Mesothelial cell of epicardium (in vitro differentiated cells): ENCODE data around the gene ATRIP. TPM values are rescaled to one million over a fixed set of nuclear protein-coding genes. Genes with fewer than 3 reads are reported as not detected.
A peak's percentile ranks its signal among the peaks of the same experiment; 100 is the strongest.

Experiments used
- DNase-seq, 2 experiments: peaks; one replicate each; pipeline ENCODE4 v3.0.0; 2021; ENCODE audit warnings: low spot score in 2 of 2; ENCODE audit not compliant: unreplicated experiment in 2 of 2
- H3K27ac Mint-ChIP-seq: 2 replicates; pipeline ENCODE4 v1.8.0; 2021; ENCODE audit warnings: mixed read lengths
- H3K27me3 Mint-ChIP-seq: 2 replicates; pipeline ENCODE4 v1.8.0; 2021; ENCODE audit warnings: low read depth, mixed read lengths
- H3K36me3 Mint-ChIP-seq: 2 replicates; pipeline ENCODE4 v1.8.0; 2021; ENCODE audit warnings: mixed read lengths
- H3K4me1 Mint-ChIP-seq: 2 replicates; pipeline ENCODE4 v1.8.0; 2021; ENCODE audit warnings: mixed read lengths
- H3K4me3 Mint-ChIP-seq: 2 replicates; pipeline ENCODE4 v1.8.0; 2021; ENCODE audit warnings: mild to moderate bottlenecking, moderate library complexity, mixed read lengths
- H3K9me3 Mint-ChIP-seq: 2 replicates; pipeline ENCODE4 v1.8.0; 2021; ENCODE audit warnings: mixed read lengths
- total RNA-seq: library from RNA; stranded (reverse); gene quantifications from 3 replicates; pipeline ENCODE4 v1.2.1, GENCODE V29; 2021
- TF ChIP-seq, protein P1 (sequence below): fragments of 200-600 bp; sonication (generic); IDR thresholded peaks from one replicate; pipeline ENCODE4 v1.5.0; 2021; ENCODE audit warnings: antibody characterized with exemption; ENCODE audit not compliant: unreplicated experiment

The ATRIP gene
- total RNA-seq, 1 donor from 2014 or later = 12.0 TPM

DNA sequence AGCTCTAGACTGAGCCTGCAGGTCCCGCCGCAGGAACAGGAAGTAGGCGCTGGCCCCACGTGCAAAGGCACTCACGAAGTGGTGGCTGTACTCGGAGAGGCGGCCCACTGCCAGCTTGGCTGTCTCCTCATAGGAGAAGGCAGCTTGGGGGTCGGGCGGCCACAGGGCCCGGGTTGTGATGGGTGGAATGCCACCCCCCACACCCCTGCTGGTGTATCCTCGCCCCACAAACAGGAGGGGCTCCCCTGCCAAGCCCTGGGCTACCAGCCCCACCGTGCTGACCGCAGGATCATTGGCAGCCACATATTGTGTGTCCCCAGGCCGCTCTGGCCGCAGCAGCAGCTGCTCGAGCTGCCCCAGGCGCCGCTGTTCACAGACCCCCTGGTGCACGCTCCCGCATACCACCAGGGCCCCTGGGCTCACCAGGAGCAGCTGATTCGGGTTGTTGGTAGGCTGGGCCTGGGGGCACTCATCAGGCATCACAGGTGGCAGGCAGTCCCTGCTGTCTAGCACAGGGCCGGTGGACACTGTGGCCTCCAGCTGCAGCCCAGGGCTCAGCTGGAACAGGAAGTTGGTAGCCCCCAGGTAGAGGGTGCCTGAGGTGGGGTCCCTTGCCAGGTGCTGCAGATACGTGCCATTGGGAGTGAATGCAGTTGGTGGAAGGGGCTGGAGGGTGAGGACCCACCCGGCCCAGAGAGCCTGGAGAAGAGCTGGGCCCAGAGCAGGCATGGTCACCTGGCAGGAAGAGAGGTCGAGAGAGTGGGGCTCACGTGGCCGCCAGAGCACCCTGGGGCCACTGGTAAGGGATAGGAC, 22.4 kb upstream of the ATRIP start:
- Mint-ChIP-seq H3K4me3 (no peak overlapping the region), H3K27me3 (no peaks in the 10 kb centered on the region), H3K27ac (peak overlapping the region; percentile 89), H3K9me3 (no peaks in the 10 kb centered on the region), H3K36me3 (peaks cover 2% of the 10 kb centered on the region), H3K4me1 (peaks cover 37% of the 10 kb centered on the region)
- DNase-seq = no peak
- TF ChIP-seq, protein P1, sequence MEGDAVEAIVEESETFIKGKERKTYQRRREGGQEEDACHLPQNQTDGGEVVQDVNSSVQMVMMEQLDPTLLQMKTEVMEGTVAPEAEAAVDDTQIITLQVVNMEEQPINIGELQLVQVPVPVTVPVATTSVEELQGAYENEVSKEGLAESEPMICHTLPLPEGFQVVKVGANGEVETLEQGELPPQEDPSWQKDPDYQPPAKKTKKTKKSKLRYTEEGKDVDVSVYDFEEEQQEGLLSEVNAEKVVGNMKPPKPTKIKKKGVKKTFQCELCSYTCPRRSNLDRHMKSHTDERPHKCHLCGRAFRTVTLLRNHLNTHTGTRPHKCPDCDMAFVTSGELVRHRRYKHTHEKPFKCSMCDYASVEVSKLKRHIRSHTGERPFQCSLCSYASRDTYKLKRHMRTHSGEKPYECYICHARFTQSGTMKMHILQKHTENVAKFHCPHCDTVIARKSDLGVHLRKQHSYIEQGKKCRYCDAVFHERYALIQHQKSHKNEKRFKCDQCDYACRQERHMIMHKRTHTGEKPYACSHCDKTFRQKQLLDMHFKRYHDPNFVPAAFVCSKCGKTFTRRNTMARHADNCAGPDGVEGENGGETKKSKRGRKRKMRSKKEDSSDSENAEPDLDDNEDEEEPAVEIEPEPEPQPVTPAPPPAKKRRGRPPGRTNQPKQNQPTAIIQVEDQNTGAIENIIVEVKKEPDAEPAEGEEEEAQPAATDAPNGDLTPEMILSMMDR = no peak

DNA sequence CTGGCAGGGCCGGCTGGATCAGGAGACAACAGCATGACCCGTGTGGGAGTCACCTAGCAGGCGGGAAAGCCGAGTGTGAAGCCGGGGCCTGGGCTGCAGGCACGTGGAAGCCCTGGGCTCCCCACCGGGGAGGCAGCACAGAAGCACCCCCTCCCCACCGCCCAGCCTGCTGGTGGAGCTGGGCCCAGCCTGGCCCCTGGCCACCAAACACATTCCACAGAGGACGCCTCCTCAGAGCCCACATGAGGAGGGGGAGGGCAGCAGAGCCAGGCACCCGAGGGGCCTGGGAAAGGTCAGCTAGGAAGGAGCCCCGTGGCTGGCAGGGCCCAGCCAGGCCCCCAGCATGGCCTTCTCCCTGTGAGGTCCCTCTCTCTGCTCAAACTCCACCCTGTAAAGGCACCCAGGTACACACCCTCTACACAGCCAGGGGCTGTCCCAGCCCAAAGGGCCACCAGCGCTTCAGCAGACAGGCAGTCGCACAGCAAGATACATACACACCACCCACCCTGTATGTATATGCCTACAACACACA, 21.2 kb upstream of the ATRIP start:
- DNase-seq = no peak
- TF ChIP-seq, protein P1 = no peak
- Mint-ChIP-seq H3K27ac (peak overlapping the region; percentile 89), H3K36me3 (peaks cover 2% of the 10 kb centered on the region), H3K4me3 (peak overlapping the region; percentile 4), H3K4me1 (peaks cover 42% of the 10 kb centered on the region), H3K27me3 (no peaks in the 10 kb centered on the region), H3K9me3 (no peaks in the 10 kb centered on the region)

DNA sequence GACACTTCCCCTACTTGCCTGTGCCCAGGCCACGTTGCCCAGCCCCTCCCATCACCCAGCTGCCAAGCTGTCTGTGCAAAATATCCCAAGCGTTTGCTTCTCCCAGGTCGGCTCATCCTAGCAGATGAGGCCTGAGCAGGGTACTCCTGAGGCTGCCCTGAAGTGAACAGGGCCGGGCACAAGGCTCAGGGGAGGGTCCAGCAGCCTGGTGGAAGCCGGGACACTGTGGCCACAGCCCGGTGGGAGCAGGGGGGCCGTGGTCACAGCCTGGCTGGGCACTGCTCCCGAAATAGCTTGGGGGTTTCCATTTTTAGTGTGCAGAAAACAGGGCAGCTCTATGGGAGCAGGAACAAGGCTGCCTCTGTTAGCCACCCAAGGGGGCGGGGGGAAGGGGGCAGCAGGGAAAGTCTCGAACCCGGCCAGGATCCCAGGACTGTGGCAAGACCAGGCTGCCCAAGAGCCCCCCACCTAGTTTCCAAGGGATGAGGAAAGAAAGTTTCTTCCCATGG, 20.1 kb upstream of the ATRIP start:
- Mint-ChIP-seq H3K27me3 (no peaks in the 10 kb centered on the region), H3K9me3 (no peaks in the 10 kb centered on the region), H3K4me3 (no peak overlapping the region), H3K4me1 (peaks cover 52% of the 10 kb centered on the region), H3K27ac (peak overlapping the region; percentile 62), H3K36me3 (peaks cover 2% of the 10 kb centered on the region)
- TF ChIP-seq, protein P1 = no peak
- no peak for DNase-seq

DNA sequence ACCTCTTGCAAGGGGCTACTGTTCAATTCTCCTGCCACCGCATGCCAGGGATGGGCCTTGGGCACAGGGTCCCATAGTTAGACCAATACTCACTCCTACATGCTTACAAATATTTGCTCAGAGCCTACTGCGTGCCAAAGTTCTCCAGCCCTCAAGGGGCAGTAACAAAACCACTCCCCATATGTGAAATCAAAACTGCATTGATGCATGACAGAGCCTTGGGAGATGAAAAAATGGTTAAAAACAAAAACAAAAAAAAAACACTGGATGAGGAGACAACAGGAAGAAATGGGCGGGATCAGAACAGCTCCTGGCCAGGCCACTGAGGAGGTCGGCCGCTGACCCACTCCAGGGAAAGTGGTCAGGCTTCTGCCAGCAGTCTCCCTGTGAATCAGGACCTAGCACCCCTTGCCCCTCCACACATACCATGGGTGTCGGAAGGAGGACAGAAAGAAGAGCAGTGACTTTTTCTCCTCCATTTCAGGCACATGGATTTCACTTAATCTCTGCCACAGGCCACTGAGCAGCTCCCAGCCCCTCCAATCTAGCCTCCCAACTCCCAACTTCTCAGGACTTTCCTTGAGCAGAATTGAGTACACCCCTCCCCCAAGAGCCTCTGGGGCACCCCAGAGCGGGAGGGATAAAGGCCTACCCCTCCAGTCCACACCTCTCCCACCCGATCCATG, 19.4 kb upstream of the ATRIP start:
- Mint-ChIP-seq H3K9me3 (no peaks in the 10 kb centered on the region), H3K4me1 (peaks cover 56% of the 10 kb centered on the region), H3K27me3 (no peaks in the 10 kb centered on the region), H3K36me3 (peaks cover 2% of the 10 kb centered on the region), H3K27ac (peak overlapping the region; percentile 77), H3K4me3 (peak overlapping the region; percentile 74)
- TF ChIP-seq, protein P1 = no peak
- DNase-seq = no peak

DNA sequence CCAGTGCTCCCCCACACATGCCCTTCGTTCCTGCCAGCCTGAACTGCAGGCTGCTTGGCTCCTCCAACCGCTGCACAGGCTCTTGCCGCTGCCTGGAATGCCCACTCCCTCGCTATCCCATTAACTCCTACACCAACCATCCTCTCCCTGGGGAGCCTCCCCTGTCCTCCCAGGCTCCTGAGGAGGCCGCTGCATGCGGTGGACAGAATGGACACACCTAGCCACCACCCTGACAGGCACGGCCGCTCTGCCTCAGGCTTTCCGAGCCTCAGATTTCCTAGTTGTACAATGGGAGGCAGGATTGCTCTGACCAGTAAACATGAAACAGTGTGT, 18.9 kb upstream of the ATRIP start:
- TF ChIP-seq, protein P1 = no peak
- no peak for DNase-seq
- H3K9me3 Mint-ChIP-seq = no peaks in the 10 kb centered on the region
- H3K4me1 Mint-ChIP-seq = peaks cover 58% of the 10 kb centered on the region
- H3K27ac Mint-ChIP-seq = peak overlapping the region; percentile 77
- peaks cover 2% of the 10 kb centered on the region for H3K36me3 Mint-ChIP-seq
- no peaks in the 10 kb centered on the region for H3K27me3 Mint-ChIP-seq
- peak overlapping the region; percentile 74 for H3K4me3 Mint-ChIP-seq
